Measurements from ENCODE around the gene DIP2C. TPM values are rescaled to one million over a fixed set of nuclear protein-coding genes. Genes with fewer than 3 reads are reported as not detected.

DIP2C gene
- polyA plus RNA-seq, 1 of the 3 experiments (the other 2 are of a cell fraction): 8.7 TPM

DNA sequence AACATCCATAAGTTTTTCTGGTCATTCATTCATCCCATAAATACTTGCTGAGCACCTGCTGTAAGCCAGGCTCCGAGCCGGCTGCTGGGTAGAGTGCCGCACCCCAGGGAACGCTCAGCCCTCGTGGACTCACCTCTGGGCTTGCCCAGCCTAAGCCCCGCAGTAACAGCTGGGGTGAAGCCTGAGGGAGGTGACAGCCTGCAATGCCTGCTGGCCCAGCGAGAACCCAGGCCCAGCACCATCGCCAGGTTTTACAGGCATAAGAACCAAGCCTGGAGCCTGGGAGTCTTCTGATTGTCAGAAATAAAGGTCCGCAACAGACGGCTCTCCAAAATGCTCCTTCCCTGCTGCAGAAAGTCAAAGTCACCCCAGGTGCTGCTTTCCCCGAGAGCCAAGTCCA is 348.8 kb downstream of the DIP2C start (continued):
- TF ChIP-seq CTCF (IDR thresholded peaks at IDR 0.05): no peak
- no peak for TF ChIP-seq RXRA (IDR thresholded peaks at IDR 0.05; ENCODE audit: borderline replicate concordance, low read depth)
- TF ChIP-seq, protein P1, sequence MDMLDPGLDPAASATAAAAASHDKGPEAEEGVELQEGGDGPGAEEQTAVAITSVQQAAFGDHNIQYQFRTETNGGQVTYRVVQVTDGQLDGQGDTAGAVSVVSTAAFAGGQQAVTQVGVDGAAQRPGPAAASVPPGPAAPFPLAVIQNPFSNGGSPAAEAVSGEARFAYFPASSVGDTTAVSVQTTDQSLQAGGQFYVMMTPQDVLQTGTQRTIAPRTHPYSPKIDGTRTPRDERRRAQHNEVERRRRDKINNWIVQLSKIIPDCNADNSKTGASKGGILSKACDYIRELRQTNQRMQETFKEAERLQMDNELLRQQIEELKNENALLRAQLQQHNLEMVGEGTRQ (IDR thresholded peaks at IDR 0.05; ENCODE audit: borderline replicate concordance, low read depth, low read length): no peak
- TF ChIP-seq GATA2 (CRISPR knock-in tag; IDR thresholded peaks at IDR 0.05): no peak
- TF ChIP-seq RAD21 (IDR thresholded peaks at IDR 0.05; ENCODE audit: low read length): no peak

- ChIA-PET POLR2A (no interaction called here), CTCF (no interaction called here)
- TF ChIP-seq, protein P2, sequence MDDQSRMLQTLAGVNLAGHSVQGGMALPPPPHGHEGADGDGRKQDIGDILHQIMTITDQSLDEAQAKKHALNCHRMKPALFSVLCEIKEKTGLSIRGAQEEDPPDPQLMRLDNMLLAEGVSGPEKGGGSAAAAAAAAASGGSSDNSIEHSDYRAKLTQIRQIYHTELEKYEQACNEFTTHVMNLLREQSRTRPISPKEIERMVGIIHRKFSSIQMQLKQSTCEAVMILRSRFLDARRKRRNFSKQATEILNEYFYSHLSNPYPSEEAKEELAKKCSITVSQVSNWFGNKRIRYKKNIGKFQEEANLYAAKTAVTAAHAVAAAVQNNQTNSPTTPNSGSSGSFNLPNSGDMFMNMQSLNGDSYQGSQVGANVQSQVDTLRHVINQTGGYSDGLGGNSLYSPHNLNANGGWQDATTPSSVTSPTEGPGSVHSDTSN (IDR thresholded peaks at IDR 0.05): no peak
- TF ChIP-seq MXI1 (IDR thresholded peaks at IDR 0.05; ENCODE audit: low read depth, low read length) (no peak), EP300 (IDR thresholded peaks at IDR 0.05; ENCODE audit: borderline replicate concordance in 1 of 2, low read depth in 1 of 2, low read length in 1 of 2) (no peak), TAF1 (IDR thresholded peaks at IDR 0.05; ENCODE audit: borderline replicate concordance, low read depth, low read length) (no peak), FOSL2 (IDR thresholded peaks at IDR 0.05; ENCODE audit: borderline replicate concordance, low read depth) (no peak), NRF1 (IDR thresholded peaks at IDR 0.05; ENCODE audit: low read depth, low read length) (no peak), MAX (IDR thresholded peaks at IDR 0.05; ENCODE audit: low read depth) (no peak), FOXM1 (IDR thresholded peaks at IDR 0.05; ENCODE audit: low read depth) (no peak)
- Histone ChIP-seq H2AFZ (ENCODE audit: low read depth) (no peak overlapping the region), H3K79me2 (ENCODE audit: insufficient read depth) (no peaks in the 10 kb centered on the region), H3K9me3 (no peaks in the 10 kb centered on the region), H3K36me3 (replicated peaks in 1 of 2; ENCODE audit: control insufficient read depth in 1 of 2, insufficient read depth in 2 of 2, low read length in 1 of 2) (peaks cover 16 to 17% of the 10 kb centered on the region in 2 experiments), H3K27ac (ENCODE audit: low read depth in 2 of 2, low read length in 1 of 2) (peak overlapping the region in 1 of 2 experiments; percentile 55; a peak in 2 of 4 replicates), H3K9ac (no peak overlapping the region), H3K27me3 (ENCODE audit: insufficient read depth) (no peaks in the 10 kb centered on the region), H3F3A (replicated peaks; ENCODE audit: insufficient read depth) (peaks cover 4% of the 10 kb centered on the region), H3K4me2 (no peak overlapping the region), H4K20me1 (ENCODE audit: insufficient read depth) (no peaks in the 10 kb centered on the region), H3K9me2 (no peaks in the 10 kb centered on the region), H3K4me3 (ENCODE audit: low read depth in 2 of 2, low read length in 1 of 2) (no peak overlapping the region), H3K4me1 (ENCODE audit: control insufficient read depth in 1 of 2, insufficient read depth in 2 of 2, low read depth in 1 of 2, low read length in 1 of 2) (no peaks in the 10 kb centered on the region)
- DNase-seq: no peak
- 94% methylated on average over 2 of the region's 2 CpGs for WGBS (ENCODE audit: low lambda C conversion rate)
These were observed 350.5 kb downstream of the DIP2C start for GRCh38 chr10:339038-339391.
